ENCODE measurements around the gene KLHL30. TPM values are rescaled to one million over a fixed set of nuclear protein-coding genes. Genes with fewer than 3 reads are reported as not detected.

KLHL30 gene
- total RNA-seq, 2 donors from 2014 or later: 0.23 to 1.9 TPM

DNA sequence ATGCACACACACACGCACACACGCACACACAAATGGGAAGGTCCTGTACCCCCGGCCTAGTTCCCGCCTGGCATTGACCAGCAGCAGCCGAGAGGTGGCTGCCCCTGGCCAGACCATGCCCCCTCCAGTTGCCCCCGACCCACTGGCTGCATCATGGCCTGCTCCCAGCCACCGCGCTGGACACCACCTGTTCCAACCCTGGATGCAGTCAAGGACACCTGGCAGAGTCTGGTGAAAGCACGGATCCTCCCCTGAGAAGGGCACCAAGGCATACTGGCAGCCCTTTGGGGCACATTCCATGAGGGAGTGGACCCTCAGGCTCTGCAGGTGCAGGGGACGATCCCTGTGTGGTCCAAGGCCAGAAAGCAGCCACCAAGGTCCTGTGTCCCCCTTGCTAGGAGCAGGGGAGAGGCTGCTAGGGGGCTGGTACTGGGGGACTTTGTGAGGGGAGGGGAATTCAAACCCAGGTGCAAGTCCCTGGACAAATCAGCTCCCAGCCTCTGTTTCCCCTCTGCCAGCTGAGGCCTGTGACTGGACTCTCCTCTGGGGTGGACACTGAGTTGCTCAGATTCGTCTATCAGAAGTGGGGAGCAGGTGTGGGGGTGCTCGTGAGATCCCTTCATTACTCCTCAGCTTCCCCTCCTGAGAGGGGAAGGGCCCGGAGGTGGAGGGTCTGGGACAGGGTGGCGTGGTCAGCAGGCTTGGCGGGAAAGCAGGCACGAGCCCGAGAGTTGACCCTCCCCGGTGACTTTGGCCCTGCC is 34.8 kb upstream of the KLHL30 start:
- H3K27ac ChIP-seq: no peak overlapping the region
- DNase-seq (ENCODE audit: low spot score): no peak
- H3K27me3 ChIP-seq (replicated peaks; ENCODE audit: insufficient read depth): no peaks in the 10 kb centered on the region
- TF ChIP-seq POLR2A (IDR thresholded peaks at IDR 0.05) (no peak), POLR2AphosphoS5 (IDR thresholded peaks at IDR 0.05) (no peak)
- TF ChIP-seq, protein P1, sequence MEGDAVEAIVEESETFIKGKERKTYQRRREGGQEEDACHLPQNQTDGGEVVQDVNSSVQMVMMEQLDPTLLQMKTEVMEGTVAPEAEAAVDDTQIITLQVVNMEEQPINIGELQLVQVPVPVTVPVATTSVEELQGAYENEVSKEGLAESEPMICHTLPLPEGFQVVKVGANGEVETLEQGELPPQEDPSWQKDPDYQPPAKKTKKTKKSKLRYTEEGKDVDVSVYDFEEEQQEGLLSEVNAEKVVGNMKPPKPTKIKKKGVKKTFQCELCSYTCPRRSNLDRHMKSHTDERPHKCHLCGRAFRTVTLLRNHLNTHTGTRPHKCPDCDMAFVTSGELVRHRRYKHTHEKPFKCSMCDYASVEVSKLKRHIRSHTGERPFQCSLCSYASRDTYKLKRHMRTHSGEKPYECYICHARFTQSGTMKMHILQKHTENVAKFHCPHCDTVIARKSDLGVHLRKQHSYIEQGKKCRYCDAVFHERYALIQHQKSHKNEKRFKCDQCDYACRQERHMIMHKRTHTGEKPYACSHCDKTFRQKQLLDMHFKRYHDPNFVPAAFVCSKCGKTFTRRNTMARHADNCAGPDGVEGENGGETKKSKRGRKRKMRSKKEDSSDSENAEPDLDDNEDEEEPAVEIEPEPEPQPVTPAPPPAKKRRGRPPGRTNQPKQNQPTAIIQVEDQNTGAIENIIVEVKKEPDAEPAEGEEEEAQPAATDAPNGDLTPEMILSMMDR (IDR thresholded peaks at IDR 0.05): no peak
- no peaks in the 10 kb centered on the region for H3K4me1 ChIP-seq (replicated peaks)
- H3K4me3 ChIP-seq: no peak overlapping the region
- no peaks in the 10 kb centered on the region for H3K9me3 ChIP-seq
- intact Hi-C loops (cut with DNase I): no loop called here
- no peaks in the 10 kb centered on the region for H3K36me3 ChIP-seq
- WGBS: 86% methylated on average over 16 of the region's 18 CpGs

DNA sequence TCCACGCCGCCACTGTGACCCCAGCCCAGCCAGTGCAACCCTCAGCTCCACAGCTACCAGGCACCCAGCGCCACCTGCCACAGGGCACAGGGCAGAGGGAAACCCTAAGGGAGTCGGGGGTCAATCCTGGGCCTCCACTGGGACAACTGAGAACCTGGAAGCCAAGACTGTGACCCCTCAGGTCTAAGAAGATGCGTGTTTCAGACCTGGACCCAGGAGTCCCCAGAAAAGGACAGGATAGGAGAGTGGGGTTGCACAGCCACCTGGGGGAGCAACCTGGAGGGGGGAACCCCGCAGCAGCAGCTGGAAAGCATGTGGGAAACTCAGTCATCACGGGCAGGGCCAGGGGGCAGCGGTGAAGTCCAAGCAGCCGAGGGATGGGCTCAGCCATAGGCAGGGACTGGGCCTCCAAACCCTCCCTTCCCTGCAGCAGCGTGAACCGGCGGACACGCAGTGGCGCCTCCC is 34.2 kb upstream of the KLHL30 start:
- Histone ChIP-seq H3K27ac (no peak overlapping the region), H3K36me3 (no peaks in the 10 kb centered on the region), H3K4me1 (replicated peaks) (no peaks in the 10 kb centered on the region), H3K27me3 (replicated peaks; ENCODE audit: insufficient read depth) (no peaks in the 10 kb centered on the region), H3K9me3 (no peaks in the 10 kb centered on the region), H3K4me3 (no peak overlapping the region)
- DNase-seq (ENCODE audit: low spot score): no peak
- no peak for TF ChIP-seq POLR2A (IDR thresholded peaks at IDR 0.05)
- no peak for TF ChIP-seq POLR2AphosphoS5 (IDR thresholded peaks at IDR 0.05)
- TF ChIP-seq, protein P1 (IDR thresholded peaks at IDR 0.05): no peak
- intact Hi-C loops (cut with DNase I): no loop called here
- 79% methylated on average over 13 of the region's 14 CpGs for WGBS

DNA sequence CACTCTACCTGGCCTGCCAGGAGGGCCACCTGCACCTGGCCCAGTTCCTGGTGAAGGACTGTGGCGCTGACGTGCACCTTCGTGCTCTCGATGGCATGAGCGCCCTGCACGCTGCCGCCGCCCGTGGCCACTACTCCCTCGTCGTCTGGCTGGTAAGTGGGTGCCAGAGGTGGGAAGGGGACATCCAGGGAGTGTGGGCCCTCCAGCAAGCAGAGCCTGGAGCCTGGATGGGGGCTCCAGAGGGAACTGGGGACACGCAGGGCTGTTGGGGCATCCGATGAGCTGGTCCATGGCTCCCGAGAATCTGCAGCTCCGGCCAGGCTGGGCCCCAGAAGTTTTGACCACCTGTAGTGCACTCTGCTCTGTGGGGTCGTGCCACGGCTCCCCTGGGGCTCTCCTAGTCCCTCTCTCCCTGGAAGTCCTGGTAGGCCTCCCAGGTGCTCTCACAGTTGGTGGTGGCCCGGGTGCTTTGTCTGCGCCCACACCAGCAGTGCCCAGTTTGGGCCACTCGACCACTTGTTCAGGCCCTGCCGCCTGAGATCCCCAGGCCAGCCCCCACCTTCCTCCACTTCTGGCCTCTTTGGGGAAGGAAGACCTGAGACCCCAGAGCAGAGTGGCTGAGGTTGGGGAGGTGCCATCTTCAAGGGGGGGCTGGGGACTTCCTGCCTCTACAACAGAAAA is 33.6 kb upstream of the KLHL30 start:
- no peaks in the 10 kb centered on the region for H3K27me3 ChIP-seq (replicated peaks; ENCODE audit: insufficient read depth)
- no peaks in the 10 kb centered on the region for H3K4me1 ChIP-seq (replicated peaks)
- intact Hi-C loops (cut with DNase I): no loop called here
- H3K36me3 ChIP-seq: no peaks in the 10 kb centered on the region
- WGBS: 82% methylated on average over 21 of the region's 21 CpGs
- no peak for DNase-seq (ENCODE audit: low spot score)
- no peak overlapping the region for H3K4me3 ChIP-seq
- TF ChIP-seq, protein P1 (IDR thresholded peaks at IDR 0.05): no peak
- TF ChIP-seq POLR2A (IDR thresholded peaks at IDR 0.05) (no peak), POLR2AphosphoS5 (IDR thresholded peaks at IDR 0.05) (no peak)
- H3K9me3 ChIP-seq: no peaks in the 10 kb centered on the region
- H3K27ac ChIP-seq: no peak overlapping the region

DNA sequence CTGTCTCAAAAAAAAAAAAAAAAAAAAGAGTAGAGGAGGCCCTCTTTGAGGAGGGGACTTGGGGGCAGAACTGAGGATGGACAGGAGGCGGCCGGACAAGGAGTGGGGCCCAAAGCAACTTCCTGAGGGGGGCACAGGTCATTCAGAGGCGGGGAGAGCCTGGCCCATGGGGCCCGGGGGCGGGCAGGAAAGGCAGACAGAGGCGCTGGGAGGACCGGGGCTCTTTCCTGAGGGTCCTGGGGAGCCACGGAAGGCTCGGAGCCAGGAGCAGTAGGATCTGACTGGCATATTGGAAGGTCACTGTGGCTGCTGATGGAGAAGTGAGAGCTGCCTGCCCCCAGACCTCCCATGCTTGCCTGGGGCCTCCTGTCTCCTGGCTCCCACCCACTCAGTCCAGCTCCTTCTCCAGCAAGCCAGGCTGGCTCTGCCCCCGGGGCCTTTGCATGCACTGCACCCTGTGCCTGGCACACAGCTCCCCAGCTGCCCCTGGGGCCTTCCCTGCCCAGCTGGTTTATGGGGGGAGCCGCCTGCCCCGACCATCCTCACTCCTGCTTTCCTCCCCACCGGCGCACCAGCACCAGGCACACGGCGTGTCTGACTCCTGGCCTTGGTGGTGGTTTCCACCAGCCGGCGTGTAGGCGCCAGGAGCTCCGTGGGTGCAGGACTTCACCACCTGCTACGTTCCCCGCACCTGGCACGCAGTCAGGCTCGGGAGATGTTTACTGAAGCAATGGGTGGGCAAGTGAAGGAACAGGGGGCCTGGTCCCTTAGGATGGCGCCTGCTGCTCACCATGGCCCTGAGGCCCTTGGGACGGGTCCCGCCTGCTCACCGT is 32.7 kb upstream of the KLHL30 start:
- H3K4me1 ChIP-seq (replicated peaks): no peaks in the 10 kb centered on the region
- H3K4me3 ChIP-seq: no peak overlapping the region
- H3K27me3 ChIP-seq (replicated peaks; ENCODE audit: insufficient read depth): no peaks in the 10 kb centered on the region
- no peak for DNase-seq (ENCODE audit: low spot score)
- TF ChIP-seq POLR2AphosphoS5 (IDR thresholded peaks at IDR 0.05) (no peak), POLR2A (IDR thresholded peaks at IDR 0.05) (no peak)
- TF ChIP-seq, protein P1 (IDR thresholded peaks at IDR 0.05): no peak
- no peaks in the 10 kb centered on the region for H3K9me3 ChIP-seq
- 90% methylated on average over 28 of the region's 28 CpGs for WGBS
- no peaks in the 10 kb centered on the region for H3K36me3 ChIP-seq
- H3K27ac ChIP-seq: no peak overlapping the region
- intact Hi-C loops (cut with DNase I): no loop called here
